Adrenal gland (tissue), 12 donors: ENCODE data around the gene P3H4. TPM values are rescaled to one million over a fixed set of nuclear protein-coding genes. Genes with fewer than 3 reads are reported as not detected.
"Not testable (repeated sequence)": the region's sequence is repeated elsewhere in the genome, so short reads cannot be mapped to it uniquely, and the experiment has no call there.

ENCODE experiments used
- DNase-seq, 7 donors: peaks; one replicate each; pipeline ENCODE4 v3.0.0-alpha.2; 2019 to 2020
- H3K27ac ChIP-seq, 5 donors: fragments of 200-600 bp; sonication (generic) in 4 of 5; 1 replicate in 3 of 5; 2 replicates in 2 of 5; pipeline versions ENCODE4 v1.5.1 to v1.8.0; 2016 to 2020; ENCODE audit warnings: mild to moderate bottlenecking in 1 of 5
- H3K27me3 ChIP-seq: fragments of 200-600 bp; 2 replicates; pipeline ENCODE4 v1.8.0; 2021
- H3K36me3 ChIP-seq, 2 donors: fragments of 200-600 bp; replicated peaks in 1 of 2; 1 replicate in 1 of 2; 2 replicates in 1 of 2; pipeline versions ENCODE4 v1.5.1 to v1.8.0; 2018 to 2022
- H3K4me1 ChIP-seq, 2 donors: fragments of 200-600 bp; replicated peaks in 1 of 2; 1 replicate in 1 of 2; 2 replicates in 1 of 2; pipeline versions ENCODE4 v1.5.1 to v1.8.0; 2018 to 2021
- H3K4me3 ChIP-seq, 4 donors: fragments of 200-600 bp; sonication (generic) in 3 of 4; one replicate each; pipeline ENCODE4 v1.5.1; 2016 to 2018
- H3K9me3 ChIP-seq, 3 donors: fragments of 200-600 bp; sonication (generic) in 1 of 3; replicated peaks in 1 of 3; 1 replicate in 2 of 3; 2 replicates in 1 of 3; pipeline versions ENCODE4 v1.5.1 to v1.8.0; 2016 to 2021
- CTCF ChIP-seq, 6 experiments: fragments of 450-650 bp in 4 of 6; fragments of 200-600 bp in 2 of 6; sonication (generic) in 1 of 6; IDR thresholded peaks; 1 replicate in 5 of 6; 2 replicates in 1 of 6; pipeline versions ENCODE4 v1.5.1 to v1.8.0; 2016 to 2021; ENCODE audit warnings: antibody characterized with exemption in 6 of 6, mild to moderate bottlenecking in 2 of 6, moderate library complexity in 1 of 6
- POLR2A ChIP-seq, 2 donors: fragments of 450-650 bp; IDR thresholded peaks; one replicate each; pipeline ENCODE4 v1.6.1; 2017; ENCODE audit warnings: antibody characterized with exemption in 2 of 2, mild to moderate bottlenecking in 2 of 2, moderate library complexity in 1 of 2
- WGBS, 4 donors: extraction: QIAGEN DNeasy Blood & Tissue Kit in 2 of 4; methylation state at CpG; one replicate each; pipeline versions ENCODE4 v1.1.5 to v1.1.7; 2013 to 2017; 5-methylcytosine and 5-hydroxymethylcytosine counted together
- intact Hi-C, 2 donors: fragments of 100-400 bp; cut with DNase I; formaldehyde crosslinking; loops; one replicate each; pipeline versions ENCODE4 v1.14.1 to v1.15.0; 2022 to 2023
- polyA plus RNA-seq, 3 donors: library from polyadenylated mRNA; stranded (reverse); fragments of 200-250 nt in 2 of 3; fragments of 350-450 nt in 1 of 3; fragmentation: Illumina TruSeq in 1 of 3; extraction: RNeasy Lipid Tissue Mini Kit (QIAGEN cat#74804) in 1 of 3; gene quantifications; one replicate each; pipeline ENCODE4 v1.2.3, GENCODE V29; 2013 to 2014
- total RNA-seq, 9 donors: library from RNA; depleted of rRNA in 4 of 9; stranded (reverse); fragments of >200 nt in 4 of 9; fragments of 120-200 nt in 1 of 9; fragmentation: NEBNext Ultra II Directional in 1 of 9; extraction: Animal tissue kit (Norgen Biotek cat#: 25700) in 1 of 9; gene quantifications; one replicate each; pipeline versions ENCODE4 v1.1.0 to v1.2.4, GENCODE V29; 2013 to 2023
- donor health status: healthy with polysubstance abuse.
- donor health status: Bipolar disorder and iron deficiency.
- donor health status: DM: yes; HTN: yes; CAD: no.
- donor health status: DM: no; HTN: no; CAD: no.
- donor health status: DM: no; HTN: no; CAD: no.
- donor health status: DM: yes; HTN: yes; CAD: no.

P3H4 gene
- total and polyA plus RNA-seq, 12 donors = 12.8 to 67.2 (median 27.5) TPM

- H3K9me3 ChIP-seq = no peaks in the 10 kb centered on the region
- TF ChIP-seq CTCF (IDR thresholded peaks at IDR 0.05) (no peak), POLR2A (IDR thresholded peaks at IDR 0.05) (no peak)
- H3K4me1 ChIP-seq = peaks cover 0 to 7% of the 10 kb centered on the region in 2 donors
- DNase-seq = no peak
- whole genome bisulfite sequencing, 4 donors = 77 to 86% (median 83%) methylated on average over 4 of the region's 4 CpGs
- no peak overlapping the region for H3K27ac ChIP-seq
- peaks cover 0 to 11% of the 10 kb centered on the region in 2 donors for H3K36me3 ChIP-seq
- no peak overlapping the region for H3K4me3 ChIP-seq
- no peaks in the 10 kb centered on the region for H3K27me3 ChIP-seq
- intact Hi-C loops = no loop called here
Measured at GRCh38 chr17:41849251-41849990, 37.7 kb upstream of the P3H4 start.

- intact Hi-C loops = no loop called here
- no peak for DNase-seq
- WGBS, 4 donors = 76 to 85% (median 81%) methylated on average over 4 of the region's 4 CpGs
- H3K4me1 ChIP-seq = peaks cover 0 to 7% of the 10 kb centered on the region in 2 donors
- peaks cover 0 to 4% of the 10 kb centered on the region in 2 donors for H3K36me3 ChIP-seq
- no peak for TF ChIP-seq POLR2A (IDR thresholded peaks at IDR 0.05)
- TF ChIP-seq CTCF (IDR thresholded peaks at IDR 0.05) = no peak
- H3K4me3 ChIP-seq = no peak overlapping the region
- H3K27ac ChIP-seq = no peak overlapping the region
- no peaks in the 10 kb centered on the region for H3K27me3 ChIP-seq
- H3K9me3 ChIP-seq = no peaks in the 10 kb centered on the region
Measured at GRCh38 chr17:41848788-41849187, 37.0 kb upstream of the P3H4 start.

GRCh38 chr17:41844971-41845370 is 33.2 kb upstream of the P3H4 start:
- H3K4me3 ChIP-seq = no peak overlapping the region
- H3K27ac ChIP-seq = no peak overlapping the region
- H3K4me1 ChIP-seq = no peaks in the 10 kb centered on the region
- intact Hi-C loops = no loop called here
- H3K27me3 ChIP-seq = no peaks in the 10 kb centered on the region
- no peaks in the 10 kb centered on the region for H3K36me3 ChIP-seq
- no peaks in the 10 kb centered on the region for H3K9me3 ChIP-seq
- TF ChIP-seq CTCF (IDR thresholded peaks at IDR 0.05) = no peak
- no peak for DNase-seq
- 91 to 95% (median 93%) methylated on average over 6 of the region's 6 CpGs for WGBS, 4 donors

GRCh38 chr17:41840781-41841180 is 29.0 kb upstream of the P3H4 start:
- H3K9me3 ChIP-seq, DNase-seq, H3K27ac ChIP-seq, H3K4me3 ChIP-seq, H3K27me3 ChIP-seq, H3K36me3 ChIP-seq, intact Hi-C loops, H3K4me1 ChIP-seq: not testable (repeated sequence)
- 79 to 88% (median 84%) methylated on average over 6 of the region's 6 CpGs for WGBS, 4 donors

- intact Hi-C loops, H3K27ac ChIP-seq, H3K4me3 ChIP-seq, H3K27me3 ChIP-seq, H3K36me3 ChIP-seq, DNase-seq, H3K9me3 ChIP-seq: not testable (repeated sequence)
- 88 to 95% (median 91%) methylated on average over 2 of the region's 2 CpGs for WGBS, 4 donors
- H3K4me1 ChIP-seq = peaks cover 0 to 15% of the 10 kb centered on the region in 2 donors
Measured at GRCh38 chr17:41839448-41839847, 27.7 kb upstream of the P3H4 start.
